HG03442 (cell line): ENCODE results near the gene ZMYM3.
A peak's percentile ranks its signal among the peaks of the same experiment; 100 is the strongest.

ENCODE experiments used
- ATAC-seq: cut with Tn5 transposase; IDR thresholded peaks from one replicate; pipeline ENCODE4 v1.9.1; 2021; ENCODE audit warnings: mild to moderate bottlenecking, moderate library complexity; ENCODE audit not compliant: unreplicated experiment

Gene ZMYM3

GRCh38 chrX:71214604-71215337, 39.2 kb downstream of the ZMYM3 start:
- no peak for ATAC-seq

- no peak for ATAC-seq
Observed at GRCh38 chrX:71214152-71214551, 39.8 kb downstream of the ZMYM3 start.

GRCh38 chrX:71212536-71212935, 41.4 kb downstream of the ZMYM3 start:
- no peak for ATAC-seq

- ATAC-seq: no peak
Observed at GRCh38 chrX:71210816-71211215, 43.1 kb downstream of the ZMYM3 start.

GRCh38 chrX:71199252-71200008, 54.5 kb downstream of the ZMYM3 start:
- no peak for ATAC-seq

- ATAC-seq: peak; percentile 68
Observed at GRCh38 chrX:71198066-71198465, 55.9 kb downstream of the ZMYM3 start.

- peak; percentile 51 for ATAC-seq
Observed at GRCh38 chrX:71195964-71196649, 57.8 kb downstream of the ZMYM3 start.

GRCh38 chrX:71191248-71191647, 62.7 kb downstream of the ZMYM3 start:
- ATAC-seq: no peak
